HepG2 (cell line): Measurements from ENCODE around the gene RCBTB1. TPM values are rescaled to one million over a fixed set of nuclear protein-coding genes. Genes with fewer than 3 reads are reported as not detected.

Source experiments
- ARHGAP35 ChIP-seq: sonication (generic); formaldehyde crosslinking; IDR thresholded peaks from 2 replicates; pipeline ENCODE4 v1.9.0; 2022; ENCODE audit warnings: mild to moderate bottlenecking, inconsistent platforms, moderate library complexity, missing genetic modification reagents, borderline replicate concordance
- CBX5 ChIP-seq: sonication (generic); formaldehyde crosslinking; IDR thresholded peaks from 2 replicates; pipeline ENCODE4 v1.4.0; 2020; ENCODE audit warnings: missing genetic modification reagents, borderline replicate concordance
- CEBPZ ChIP-seq: IDR thresholded peaks from 2 replicates; pipeline ENCODE4 v1.6.1; 2012; ENCODE audit warnings: low read length, improper control_type of control experiment
- CREBL2 ChIP-seq: sonication (generic); formaldehyde crosslinking; IDR thresholded peaks from 2 replicates; pipeline ENCODE4 v1.8.1; 2023; ENCODE audit warnings: missing genetic modification reagents, mild to moderate bottlenecking, borderline replicate concordance
- NR2C2 ChIP-seq: sonication (generic); formaldehyde crosslinking; IDR thresholded peaks from 2 replicates; pipeline ENCODE4 v1.4.0; 2020; ENCODE audit warnings: missing genetic modification reagents, mild to moderate bottlenecking, moderate library complexity, borderline replicate concordance
- ONECUT2 ChIP-seq: sonication (generic); formaldehyde crosslinking; IDR thresholded peaks from 2 replicates; pipeline ENCODE4 v1.4.0; 2020; ENCODE audit warnings: missing genetic modification reagents
- PRMT3 ChIP-seq: sonication (generic); formaldehyde crosslinking; IDR thresholded peaks from 2 replicates; pipeline ENCODE4 v1.8.1; 2022; ENCODE audit warnings: low read depth, mild to moderate bottlenecking, moderate library complexity, missing genetic modification reagents, borderline replicate concordance
- THAP9 ChIP-seq: sonication (generic); formaldehyde crosslinking; IDR thresholded peaks from 2 replicates; pipeline ENCODE4; 2020; ENCODE audit warnings: missing genetic modification reagents, mild to moderate bottlenecking, borderline replicate concordance
- ZBTB25 ChIP-seq: IDR thresholded peaks from 2 replicates; pipeline ENCODE4 v1.6.1; 2018; ENCODE audit warnings: missing genetic modification reagents
- ZMAT5 ChIP-seq: sonication (generic); formaldehyde crosslinking; IDR thresholded peaks from 2 replicates; pipeline ENCODE4 v1.5.0; 2020; ENCODE audit warnings: mild to moderate bottlenecking, low read depth, missing genetic modification reagents, borderline replicate concordance
- ZMYM4 ChIP-seq: sonication (generic); formaldehyde crosslinking; IDR thresholded peaks from 2 replicates; pipeline ENCODE4 v1.8.1; 2023; ENCODE audit warnings: mild to moderate bottlenecking, missing genetic modification reagents
- ZNF512 ChIP-seq: sonication (generic); formaldehyde crosslinking; IDR thresholded peaks from 2 replicates; pipeline ENCODE4 v1.4.0; 2020; ENCODE audit warnings: mild to moderate bottlenecking, missing genetic modification reagents
- ZNF615 ChIP-seq: sonication (generic); formaldehyde crosslinking; IDR thresholded peaks from 2 replicates; pipeline ENCODE4 v1.5.0; 2020; ENCODE audit warnings: mild to moderate bottlenecking, missing genetic modification reagents, borderline replicate concordance
- ZUFSP ChIP-seq: sonication (generic); formaldehyde crosslinking; IDR thresholded peaks from 2 replicates; pipeline ENCODE4 v1.9.0; 2021; ENCODE audit warnings: missing genetic modification reagents, mild to moderate bottlenecking, borderline replicate concordance
- polyA plus RNA-seq, 8 experiments: library from polyadenylated mRNA; depleted of rRNA in 3 of 8; stranded (reverse) in 7 of 8; unstranded in 1 of 8; fragments of >200 nt; fragmentation: Illumina TruSeq in 4 of 8; extraction: Trizol in 4 of 8; gene quantifications; 2 replicates each; pipeline versions ENCODE4 v1.2.1 to v1.2.3, GENCODE V29; 2011 to 2016; ENCODE audit warnings: low read depth in 4 of 8, missing spikeins in 1 of 8, mixed read lengths in 1 of 8; ENCODE audit not compliant: insufficient read depth in 1 of 8
- total RNA-seq, 5 experiments: library from RNA; depleted of rRNA; stranded (reverse); fragments of >200 nt; fragmentation: Illumina TruSeq; extraction: Trizol; gene quantifications; 2 replicates each; pipeline ENCODE4 v1.2.3, GENCODE V29; 2016; ENCODE audit warnings: low read depth in 1 of 5

The RCBTB1 gene
- total and polyA plus RNA-seq, 2 of the 13 experiments (the other 11 are each of a cell fraction or from before 2014, with no cell fraction given), result 13.4 to 21.6 TPM

GRCh38 chr13:49585220-49586157, at the start of gene RCBTB1 (continued):
- TF ChIP-seq ARHGAP35 (CRISPR knock-in tag), result no peak
- TF ChIP-seq ZNF615, result no peak
- peak; percentile 30; the same call in 1 of the 2 replicates for TF ChIP-seq NR2C2 (CRISPR knock-in tag)
- TF ChIP-seq CEBPZ, result no peak
- TF ChIP-seq THAP9 (CRISPR knock-in tag), result peak; percentile 52; the same call in 1 of the 2 replicates
- TF ChIP-seq ZMAT5, result no peak
- TF ChIP-seq ZNF512 (CRISPR knock-in tag), result no peak
- no peak; the same call in 1 of the 2 replicates for TF ChIP-seq ZBTB25 (CRISPR knock-in tag)
- peak; percentile 76 for TF ChIP-seq ZMYM4
- TF ChIP-seq ONECUT2 (CRISPR knock-in tag), result no peak
- TF ChIP-seq PRMT3 (CRISPR knock-in tag), result no peak
- peak; percentile 48; the same call in 1 of the 2 replicates for TF ChIP-seq CBX5 (CRISPR knock-in tag)
- TF ChIP-seq ZUFSP, result no peak
- TF ChIP-seq CREBL2 (CRISPR knock-in tag), result peak; percentile 70; the same call in 1 of the 2 replicates
